Hematopoietic multipotent progenitor cell treated with erythropoietin and hydrocortisone succinate and interleukin-3 and kit ligand, for 8 days (in vitro differentiated cells): ENCODE results near the gene MGLL.
A peak's percentile ranks its signal among the peaks of the same experiment; 100 is the strongest.

Experiments
- DNase-seq: peaks from one replicate; pipeline ENCODE4 v3.0.0-alpha.2; 2015

Gene MGLL

DNA sequence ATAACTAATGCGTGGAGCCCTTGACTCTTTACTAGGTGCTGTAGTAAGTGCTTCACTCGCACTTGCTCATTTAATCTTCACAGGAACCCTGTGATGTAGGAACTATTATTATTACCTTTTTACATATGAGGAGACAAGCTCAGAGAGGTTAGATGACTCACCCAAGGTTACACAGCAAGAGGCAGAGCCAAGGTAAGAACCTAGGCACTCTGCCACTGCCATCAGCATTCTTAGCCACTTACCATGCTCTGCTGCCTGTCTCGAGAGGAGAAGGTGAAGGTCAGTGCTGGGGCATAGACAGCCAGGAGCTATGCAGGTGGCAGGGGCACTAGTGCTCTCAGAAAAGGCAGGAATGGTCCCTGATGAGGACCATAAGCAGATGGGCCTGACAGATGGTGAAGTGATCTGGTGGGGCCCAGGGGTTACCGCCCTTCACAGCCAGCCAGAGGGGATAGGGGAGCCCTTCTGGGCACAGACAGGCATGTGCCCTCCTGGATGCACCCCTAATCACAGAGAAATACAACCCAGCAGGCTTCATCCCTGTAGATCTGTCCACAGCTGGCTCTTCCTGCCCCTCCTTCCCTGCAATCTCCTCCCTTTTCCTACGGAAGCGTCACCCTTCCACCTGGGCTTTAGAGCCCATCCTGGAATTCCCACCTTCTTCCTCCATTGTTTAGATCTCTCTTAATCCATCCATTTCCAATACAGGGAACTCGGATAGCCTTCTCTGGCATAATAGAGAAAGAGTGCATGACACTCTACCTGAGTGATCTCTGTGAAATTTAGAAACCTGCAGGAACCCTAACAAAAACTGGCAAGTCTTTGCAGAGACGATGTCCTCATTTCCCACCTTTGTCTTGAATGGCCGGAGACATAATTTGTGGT lies 122.7 kb downstream of the MGLL start:
- DNase-seq: peak; percentile 18

DNA sequence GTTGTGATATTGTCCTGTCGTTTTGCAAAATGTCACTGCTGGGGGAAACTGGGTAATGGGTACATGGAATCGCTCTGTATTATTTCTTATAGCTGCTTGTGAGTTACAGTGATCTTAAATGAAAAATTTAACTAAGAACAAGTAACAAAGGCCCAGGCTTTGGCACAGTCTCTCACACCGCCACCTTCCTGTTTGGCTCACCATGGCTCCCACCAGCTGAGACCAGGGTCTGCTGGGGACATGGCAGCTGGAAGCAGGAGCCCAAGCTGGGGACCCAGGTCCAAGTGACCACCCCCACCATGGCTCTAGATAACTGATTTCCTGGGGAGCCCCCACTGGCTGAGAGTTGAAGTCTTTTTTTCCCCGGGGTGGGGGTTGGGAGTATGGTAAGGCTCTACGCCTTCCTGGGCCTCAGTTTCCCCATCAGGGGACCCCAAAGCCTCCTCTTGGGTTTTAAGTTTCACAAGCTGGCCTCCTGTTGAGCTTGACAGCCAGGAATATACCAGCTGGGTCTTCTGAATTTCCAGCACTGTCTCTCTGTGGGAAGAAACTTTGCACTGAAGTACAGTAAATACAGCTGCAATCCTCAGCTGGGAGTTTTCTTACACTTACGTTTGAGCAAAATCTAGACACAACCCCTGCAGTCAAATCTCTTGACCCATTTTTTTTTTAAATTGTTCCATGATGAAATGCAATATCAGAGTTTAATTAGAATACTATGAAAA lies 123.5 kb downstream of the MGLL start:
- no peak for DNase-seq

DNA sequence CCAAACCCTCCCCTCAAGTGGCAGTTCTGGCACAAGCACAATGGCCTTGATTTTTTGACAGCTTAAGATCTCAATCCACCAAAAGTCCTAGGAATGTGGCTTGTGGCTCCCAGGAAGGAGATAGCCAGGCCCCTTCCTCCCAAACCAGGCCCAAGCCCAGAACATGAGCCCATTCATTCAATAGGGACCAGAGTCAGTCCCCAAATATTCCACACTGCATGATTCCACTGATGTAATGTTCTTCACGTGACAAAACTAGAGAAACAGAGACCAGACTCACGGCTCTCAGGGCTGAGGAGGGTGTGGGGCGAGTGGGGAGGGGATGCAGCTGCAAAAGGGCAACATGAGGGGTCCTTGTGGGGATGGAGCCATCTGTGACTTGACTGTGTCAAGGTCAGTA lies 124.0 kb downstream of the MGLL start:
- DNase-seq: no peak

DNA sequence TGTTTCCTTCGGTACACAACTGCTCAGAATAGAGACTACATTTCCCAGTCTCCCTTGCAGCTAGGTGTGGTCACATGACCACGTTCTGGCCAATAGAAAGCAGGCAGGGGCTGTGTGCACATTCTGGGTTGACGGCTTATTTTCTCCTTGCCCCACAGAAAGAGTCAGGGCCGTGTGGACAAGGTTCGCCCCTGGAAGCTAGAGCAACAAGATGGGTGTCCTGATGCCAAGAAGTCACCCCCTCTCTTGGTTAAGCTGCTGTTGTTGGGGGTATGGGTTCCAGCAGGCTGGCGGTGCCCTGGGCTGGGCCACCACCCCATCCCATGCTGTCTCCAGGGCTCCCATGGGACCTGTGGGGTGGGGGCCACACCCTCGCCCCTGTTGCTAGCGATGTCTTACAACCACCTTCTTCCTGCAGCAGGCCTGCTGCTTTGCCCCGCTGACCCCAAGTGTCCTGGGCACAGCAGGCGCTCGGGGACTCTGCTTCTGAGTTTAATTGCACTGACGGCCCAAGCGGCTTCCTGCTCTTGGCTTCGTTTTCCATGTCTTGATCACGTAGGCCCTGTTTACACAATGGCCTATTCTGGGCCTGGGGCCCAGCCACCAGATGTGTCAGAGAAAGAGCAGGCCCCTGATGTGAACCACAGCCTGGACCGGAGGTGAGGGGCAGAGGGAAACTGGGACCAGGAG lies 124.6 kb downstream of the MGLL start:
- peak; percentile 89 for DNase-seq

DNA sequence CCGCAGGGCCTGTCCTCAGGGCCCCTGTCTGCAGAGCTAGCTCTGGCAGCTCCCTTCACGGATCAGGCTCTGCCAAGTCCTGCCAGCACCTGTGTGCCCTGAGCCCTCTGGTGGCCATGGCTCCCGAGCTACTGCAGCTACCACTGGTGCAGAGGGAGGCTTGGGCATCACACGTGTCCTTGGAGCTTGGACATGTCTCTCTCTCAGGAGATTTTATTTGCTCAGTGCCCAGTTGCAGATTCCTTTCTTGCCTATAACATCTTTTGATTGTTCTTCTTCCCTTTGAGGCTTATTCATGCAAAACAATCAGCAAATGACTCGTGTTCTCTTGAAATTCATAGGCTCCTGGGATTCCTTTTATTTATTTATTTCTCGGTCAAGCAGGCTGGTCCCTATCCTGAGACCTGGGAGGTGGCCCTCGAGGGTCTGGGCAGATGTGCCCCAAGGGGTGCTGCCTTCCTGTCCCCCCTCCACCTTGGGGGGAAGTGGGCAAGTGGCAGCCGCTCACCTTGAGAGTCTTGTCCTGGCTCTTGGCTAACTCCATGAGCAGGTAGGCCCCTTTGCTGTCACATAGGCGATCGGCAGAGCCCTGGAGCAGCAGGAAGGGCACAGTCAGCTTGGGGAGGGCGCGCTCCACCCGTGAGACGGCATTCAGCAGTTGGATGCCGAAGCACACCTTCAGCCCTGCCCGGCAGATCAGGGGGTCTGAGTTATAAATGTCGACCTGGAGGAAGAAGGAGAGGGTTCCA lies 127.7 kb downstream of the MGLL start:
- DNase-seq: peak; percentile 69

DNA sequence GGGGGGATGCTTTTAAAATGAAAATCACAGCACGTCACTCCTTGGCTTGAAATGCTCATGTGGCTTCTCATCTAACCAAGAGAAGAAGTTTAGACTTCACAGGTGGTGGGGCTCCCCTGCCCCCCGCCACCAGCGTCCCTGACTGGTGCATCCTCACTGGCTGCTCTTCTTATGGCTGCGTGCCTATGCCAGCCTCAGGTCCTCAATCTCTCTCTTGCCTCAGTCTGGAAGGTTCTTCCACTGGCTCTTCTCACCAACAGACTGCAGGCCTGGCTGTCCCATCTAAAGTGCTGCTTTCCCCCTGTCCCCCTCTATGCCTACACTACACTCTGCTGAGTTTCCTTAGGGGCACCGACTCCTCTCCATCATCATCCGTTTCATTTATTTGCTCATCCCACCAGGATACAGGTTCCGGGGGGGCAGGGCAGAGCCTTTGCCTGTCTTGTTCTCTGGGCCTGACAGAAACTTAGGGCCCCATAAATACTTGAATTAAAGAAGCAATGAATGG lies 128.9 kb downstream of the MGLL start:
- no peak for DNase-seq

DNA sequence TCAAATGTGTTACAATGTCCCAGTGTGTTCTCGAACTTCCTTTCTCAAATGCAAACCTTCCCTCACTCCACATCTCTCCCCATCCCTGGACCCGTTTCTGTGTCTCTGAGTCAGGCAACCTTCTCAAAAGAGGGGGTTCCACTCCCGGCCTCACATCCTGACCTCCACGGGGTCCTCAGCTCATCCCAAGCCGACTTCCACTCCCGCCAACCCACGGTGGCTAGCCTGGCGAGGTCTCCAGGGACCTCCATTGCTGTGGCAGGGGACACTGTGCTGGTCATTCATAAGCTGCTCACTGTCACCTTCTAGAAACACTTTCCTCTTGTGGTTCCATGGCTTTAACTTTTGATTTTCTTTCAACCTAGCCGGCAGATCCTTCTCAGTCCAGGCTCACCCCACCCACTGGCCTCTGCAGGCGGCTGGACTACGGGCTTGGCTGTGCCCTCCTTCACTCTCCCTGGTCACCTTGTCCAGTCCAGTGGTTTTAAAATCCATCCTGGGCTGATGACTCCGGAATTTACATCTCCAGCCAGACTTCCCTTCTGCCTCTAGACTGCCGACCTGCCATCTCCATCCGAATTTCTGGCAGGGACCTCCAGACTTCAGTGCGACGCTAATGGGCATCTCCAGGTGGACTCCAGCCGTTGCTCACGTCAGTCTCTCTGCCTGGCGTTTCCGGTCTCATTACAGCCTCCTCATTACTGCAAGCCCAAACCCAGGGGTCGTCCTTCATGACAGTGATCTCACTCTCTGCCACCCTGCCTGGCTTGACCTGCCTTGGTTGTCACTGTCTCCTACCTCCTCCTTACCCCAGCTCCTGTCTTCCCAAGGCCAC lies 129.6 kb downstream of the MGLL start:
- DNase-seq: no peak

DNA sequence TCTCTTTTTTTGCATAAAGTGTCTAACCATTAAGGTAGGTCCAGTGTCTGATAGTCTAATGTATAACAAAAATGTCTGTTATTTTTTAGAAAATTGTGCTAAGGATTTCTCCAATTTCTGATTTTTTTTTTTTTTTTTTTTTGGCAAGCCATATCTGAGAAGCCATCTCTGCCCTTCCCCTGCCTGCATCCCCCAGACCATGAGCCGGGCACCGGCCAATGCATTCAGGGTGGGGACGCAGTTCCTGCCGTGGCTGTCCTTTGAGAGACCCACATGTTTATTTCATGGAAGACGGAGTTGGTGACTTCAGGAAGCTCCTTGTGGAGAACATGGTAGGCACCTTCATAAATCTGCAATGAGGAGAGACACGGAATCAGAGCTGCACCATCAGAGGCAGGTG lies 130.3 kb downstream of the MGLL start:
- DNase-seq: no peak

DNA sequence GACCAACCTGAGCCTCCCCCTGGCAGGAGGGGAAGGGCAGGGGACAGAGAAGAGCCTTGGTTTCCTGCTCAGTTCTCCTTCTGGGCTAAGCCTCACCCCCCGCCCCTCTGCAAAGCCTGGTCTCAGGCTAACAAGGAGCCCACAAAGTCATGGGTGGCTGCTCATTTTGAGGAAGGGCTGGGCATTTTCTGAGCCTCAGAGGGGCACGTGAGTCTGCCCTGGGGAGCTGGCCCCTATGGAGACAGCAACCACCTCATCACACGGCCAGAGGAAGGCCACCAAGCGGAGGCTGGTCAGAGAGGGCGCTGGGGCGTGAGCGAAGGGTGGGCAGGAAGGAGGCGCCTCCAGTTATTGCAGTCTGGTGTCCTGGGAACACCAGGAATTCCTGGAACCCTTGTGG lies 130.8 kb downstream of the MGLL start:
- no peak for DNase-seq

DNA sequence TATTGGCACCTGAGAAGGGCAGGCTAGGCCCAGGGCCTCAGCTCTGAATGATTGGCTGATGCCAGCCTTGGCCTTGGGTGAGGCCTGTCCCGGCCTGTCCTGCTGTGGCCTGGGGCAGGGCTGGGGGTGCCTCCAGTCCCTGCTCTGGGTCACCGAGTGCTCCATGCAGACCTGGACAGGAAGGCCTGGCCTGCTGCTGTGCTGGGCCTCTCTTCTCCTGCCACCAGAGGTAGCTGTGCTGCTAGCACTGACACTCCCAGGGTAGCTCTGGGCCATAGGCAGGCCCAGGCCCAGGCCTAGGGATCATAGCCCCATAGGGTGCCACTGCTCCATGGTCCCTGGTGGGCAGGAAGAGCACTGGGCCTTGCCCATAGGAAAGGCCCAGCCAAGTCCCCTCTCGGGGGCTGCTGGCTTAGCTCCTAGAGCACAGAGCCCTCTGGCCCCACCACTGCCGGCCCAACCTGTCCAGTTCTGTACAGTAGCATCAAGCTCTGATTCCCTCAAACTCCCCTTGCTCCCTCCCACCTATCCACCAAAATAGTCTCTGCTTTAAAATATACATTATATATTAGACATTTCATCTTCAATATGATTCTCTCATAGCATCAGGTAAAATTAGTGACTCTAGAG lies 131.4 kb downstream of the MGLL start:
- peak; percentile 63 for DNase-seq

DNA sequence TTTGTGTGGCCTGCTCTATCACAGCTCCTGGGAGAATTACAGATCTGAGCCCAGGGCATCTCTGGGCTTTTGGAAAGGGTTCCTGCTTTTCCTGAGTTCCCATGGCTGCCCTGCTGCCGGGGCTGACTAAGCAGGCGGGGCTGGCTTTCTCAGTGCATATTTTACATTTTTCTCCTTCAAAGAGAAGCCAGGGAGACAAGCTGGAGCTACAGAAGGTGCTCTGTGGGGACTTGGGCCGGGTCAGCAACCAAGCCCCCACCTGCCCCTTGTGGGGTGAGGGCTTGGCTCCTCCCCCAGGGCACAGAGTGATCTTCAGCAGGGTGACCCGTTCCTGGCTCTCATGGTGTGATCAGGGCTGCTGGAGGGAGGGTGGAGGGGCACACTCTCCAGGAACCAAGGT lies 132.2 kb downstream of the MGLL start:
- no peak for DNase-seq

DNA sequence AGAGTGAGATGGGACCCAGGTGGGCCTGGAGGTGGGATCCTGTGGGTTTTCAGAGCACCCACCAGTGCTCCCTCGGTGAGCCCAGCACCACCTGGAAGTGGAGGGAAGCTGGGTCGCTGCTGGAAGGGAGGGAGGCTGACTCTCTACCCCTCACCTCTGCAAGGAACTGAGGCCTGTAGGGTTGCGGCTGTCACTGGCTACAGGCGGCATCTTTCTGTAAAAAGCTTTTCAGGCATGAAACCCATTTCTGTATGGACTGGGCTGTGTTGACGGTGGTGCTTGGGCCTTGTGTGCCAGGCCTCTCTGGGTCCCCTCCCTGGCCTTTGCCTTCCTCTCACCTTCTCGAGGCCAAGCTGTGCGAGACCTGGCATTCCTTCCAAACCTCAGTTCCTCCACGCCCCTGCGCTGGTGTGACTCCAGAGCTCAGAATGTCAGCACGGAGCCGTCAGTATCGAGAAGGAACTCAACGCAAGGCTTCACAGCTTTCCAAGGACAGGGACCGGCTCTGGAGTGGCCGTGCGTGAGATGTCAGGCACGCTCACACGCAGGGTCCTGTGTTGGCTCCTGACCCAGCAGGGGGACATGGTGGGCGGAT lies 133.0 kb downstream of the MGLL start:
- no peak for DNase-seq

DNA sequence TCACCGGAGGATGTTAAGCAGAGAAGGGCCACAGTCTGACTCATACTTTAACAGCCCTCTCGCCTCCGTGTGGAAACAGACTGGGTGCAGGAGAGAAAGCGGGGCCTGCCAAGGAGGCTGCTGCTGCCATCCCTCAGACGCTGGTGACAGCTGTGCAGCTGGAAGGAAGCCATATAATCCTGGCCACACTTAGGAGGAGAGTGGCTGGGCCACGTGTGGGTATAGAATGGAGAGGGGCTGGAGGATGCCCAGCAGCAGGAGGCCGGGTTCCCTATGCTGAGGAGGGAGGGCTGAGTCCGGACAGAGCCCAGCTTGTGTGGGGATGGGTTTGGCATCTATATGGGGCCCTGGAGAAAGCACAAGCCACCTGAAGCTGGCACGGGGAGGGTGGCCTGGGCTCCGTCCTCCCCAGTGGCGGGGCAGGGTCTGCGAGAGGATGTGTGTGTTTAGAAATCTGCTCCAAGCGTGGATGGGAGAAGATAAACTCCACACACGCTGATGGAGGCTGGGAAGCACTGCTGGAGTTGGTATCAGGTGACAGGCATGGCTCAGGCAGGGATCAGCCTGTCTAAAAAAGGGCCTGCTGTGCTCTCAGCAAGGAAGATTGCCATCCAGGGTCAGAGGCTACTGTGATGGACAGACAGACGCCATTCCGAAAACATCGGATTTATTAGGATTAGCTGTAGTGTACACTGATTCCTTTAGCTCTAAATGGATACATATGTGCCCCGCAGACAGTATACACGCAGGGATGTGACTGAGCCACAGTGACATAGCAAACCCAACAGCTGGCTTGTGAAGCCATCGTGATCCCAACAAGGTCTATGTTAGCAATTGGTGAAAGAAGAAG lies 133.7 kb downstream of the MGLL start:
- no peak for DNase-seq

DNA sequence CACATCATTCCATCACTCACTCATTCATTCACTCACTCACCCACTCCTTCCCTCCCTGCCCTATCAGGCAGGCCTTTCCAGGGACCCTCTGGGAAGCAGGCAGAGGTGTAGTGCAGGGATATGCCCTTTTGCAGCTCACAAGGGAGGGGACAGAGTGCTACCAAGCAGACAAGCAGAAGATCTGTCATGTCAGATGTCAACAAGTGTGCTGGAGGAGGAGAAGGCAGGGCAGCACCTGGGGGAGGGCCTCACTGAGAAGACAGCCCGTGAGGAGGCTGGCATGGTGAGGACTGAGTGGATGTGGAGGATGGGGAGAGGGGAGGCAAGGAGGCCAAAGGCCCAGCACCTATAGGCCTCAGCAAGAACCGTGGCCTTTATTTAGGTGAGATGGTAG lies 134.3 kb downstream of the MGLL start:
- no peak for DNase-seq

DNA sequence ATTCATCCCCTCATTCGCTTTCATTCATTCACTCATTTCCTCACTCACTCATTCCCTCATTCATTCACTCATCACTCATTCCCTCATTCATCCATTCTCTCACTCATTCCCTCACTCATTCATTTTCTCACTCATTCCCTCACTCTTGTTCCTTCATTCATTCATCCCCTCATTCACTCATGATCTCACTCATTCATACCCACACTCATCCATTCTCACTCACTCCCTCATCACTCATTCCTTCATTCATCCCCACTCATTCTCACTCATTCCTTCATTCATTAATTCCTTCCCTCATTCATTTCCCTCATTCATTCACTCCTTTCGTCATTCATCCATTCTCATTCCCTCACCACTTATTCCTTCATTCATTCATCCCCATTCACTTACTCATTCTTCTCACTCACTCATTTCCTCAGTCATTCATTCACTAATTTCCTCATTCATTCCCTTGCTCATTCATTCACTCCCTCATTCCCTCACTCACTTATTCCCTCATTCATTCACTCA lies 135.0 kb downstream of the MGLL start:
- DNase-seq: no peak

DNA sequence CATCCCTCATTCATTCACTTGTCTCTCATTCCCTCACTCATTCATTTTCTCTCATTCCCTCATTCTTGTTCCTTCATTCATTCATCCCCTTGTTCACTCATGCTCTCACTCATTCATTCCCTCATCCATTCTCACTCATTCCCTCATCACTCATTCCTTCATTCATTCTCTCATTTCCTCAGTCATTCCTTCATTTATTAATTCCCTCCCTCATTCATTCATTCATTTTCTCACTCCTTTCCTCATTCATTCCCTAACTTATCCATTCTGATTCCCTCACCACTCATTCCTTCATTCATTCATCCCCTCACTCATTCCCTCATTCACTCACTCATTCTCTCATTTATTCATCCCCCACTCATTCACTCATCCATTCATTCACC lies 135.8 kb downstream of the MGLL start:
- DNase-seq: no peak

DNA sequence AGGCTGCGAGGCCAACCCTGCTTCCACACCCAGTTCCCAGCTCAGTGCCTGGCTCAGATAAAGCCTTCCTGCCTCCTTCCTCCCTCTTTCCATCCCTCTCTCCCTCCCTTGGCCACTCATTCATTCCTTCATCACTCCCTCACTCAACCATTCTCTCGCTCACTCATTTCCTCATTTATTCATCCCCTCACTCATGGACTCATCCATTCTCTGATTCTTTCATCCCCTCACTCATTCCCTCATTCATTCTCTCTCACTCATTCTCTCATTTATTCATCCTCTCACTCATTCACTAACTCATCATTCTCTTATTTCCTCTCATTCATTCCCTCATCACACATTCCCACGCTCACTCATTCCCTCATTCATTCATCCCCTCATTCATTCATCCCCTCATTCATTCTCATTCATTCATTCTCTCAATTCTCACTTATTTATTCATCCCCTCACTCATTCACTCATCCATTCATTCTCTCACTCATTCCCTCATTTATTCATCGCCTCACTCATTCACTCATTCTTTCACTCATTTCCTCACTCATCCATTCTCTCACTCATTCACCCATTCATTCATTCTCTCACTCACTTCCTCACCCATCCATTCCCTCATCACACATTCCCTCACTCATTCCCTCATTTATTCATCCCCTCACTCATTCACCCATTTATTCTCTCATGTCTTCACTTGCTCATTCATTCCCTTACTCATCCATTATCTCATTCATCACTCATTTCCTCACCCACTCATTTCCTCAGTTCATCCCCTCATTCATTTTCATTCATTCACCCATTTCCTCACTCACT lies 136.4 kb downstream of the MGLL start:
- DNase-seq: peak; percentile 55

DNA sequence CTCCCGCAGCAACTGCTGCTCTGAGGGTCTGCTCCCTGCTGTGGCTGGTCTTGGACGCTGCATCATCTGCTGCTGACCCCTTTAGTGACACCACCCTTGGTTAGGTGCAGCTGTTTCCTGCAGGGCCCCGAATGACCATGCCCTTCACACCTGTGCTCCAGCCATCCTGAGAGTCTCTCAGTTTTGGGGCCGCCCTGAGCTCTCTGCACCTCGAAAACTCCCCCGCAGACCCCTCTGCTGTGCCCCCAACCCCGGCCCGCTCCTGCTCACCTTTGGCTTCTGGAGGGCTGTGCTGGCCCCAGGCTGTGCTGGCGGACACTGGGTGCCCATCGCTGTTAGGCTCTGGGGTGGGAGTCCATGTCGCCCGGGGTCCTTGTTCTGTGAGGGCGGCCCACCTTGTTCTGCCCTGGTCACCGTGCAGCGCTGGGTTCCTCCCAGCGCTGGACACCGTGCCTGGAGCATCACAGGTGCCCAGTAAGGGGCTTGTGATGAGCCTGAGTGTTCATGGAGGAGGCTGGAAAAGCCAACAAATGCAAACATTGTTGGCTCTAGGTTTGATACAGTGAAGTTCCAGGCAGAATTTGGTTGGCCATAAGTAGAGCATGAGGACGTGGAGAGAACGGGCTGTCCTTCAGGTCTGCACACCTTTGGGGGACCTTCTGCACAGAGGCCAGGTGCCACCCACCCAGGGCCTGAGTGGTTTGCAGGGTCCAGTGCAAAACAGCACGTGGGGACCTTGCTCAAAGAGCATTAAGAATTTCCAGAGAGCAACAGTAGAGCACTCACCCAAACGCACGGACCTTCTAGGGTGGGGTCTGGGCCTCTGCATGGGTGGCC lies 137.2 kb downstream of the MGLL start:
- no peak for DNase-seq
